ENCODE data around the gene DHX58.

DNA sequence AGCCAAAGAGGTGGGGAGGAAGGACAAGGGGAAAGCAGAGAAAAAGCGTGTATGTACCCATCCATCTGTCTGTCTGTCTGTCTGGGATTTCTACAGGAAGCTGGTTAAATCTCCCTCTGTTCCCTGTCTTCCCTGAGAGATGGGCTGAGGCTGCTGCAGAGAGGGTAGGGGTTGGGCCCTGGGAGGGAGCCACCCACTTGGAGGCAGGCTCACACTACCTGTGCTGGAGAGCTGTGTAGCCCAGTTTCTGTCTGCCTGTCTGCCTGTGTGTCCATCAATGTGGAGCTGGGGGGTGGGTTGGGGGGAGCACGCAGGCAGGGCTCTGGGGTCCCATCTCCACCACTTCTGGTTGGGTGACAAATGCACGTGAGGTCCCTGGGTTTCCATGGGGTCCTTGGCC lies 43.5 kb downstream of the DHX58 start:
- TF ChIP-seq, protein P1, sequence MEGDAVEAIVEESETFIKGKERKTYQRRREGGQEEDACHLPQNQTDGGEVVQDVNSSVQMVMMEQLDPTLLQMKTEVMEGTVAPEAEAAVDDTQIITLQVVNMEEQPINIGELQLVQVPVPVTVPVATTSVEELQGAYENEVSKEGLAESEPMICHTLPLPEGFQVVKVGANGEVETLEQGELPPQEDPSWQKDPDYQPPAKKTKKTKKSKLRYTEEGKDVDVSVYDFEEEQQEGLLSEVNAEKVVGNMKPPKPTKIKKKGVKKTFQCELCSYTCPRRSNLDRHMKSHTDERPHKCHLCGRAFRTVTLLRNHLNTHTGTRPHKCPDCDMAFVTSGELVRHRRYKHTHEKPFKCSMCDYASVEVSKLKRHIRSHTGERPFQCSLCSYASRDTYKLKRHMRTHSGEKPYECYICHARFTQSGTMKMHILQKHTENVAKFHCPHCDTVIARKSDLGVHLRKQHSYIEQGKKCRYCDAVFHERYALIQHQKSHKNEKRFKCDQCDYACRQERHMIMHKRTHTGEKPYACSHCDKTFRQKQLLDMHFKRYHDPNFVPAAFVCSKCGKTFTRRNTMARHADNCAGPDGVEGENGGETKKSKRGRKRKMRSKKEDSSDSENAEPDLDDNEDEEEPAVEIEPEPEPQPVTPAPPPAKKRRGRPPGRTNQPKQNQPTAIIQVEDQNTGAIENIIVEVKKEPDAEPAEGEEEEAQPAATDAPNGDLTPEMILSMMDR (IDR thresholded peaks at IDR 0.05), result no peak
- TF ChIP-seq POLR2A (IDR thresholded peaks at IDR 0.05) (no peak), EP300 (IDR thresholded peaks at IDR 0.05) (no peak)
